ENCODE results near the gene UFSP1. TPM values are rescaled to one million over a fixed set of nuclear protein-coding genes. Genes with fewer than 3 reads are reported as not detected.

Gene UFSP1
- total and polyA plus RNA-seq, 2 of the 13 experiments (the other 11 are each of a cell fraction or from before 2014, with no cell fraction given), result 0.65 to 3.3 TPM

- no peak for TF ChIP-seq ZNF501 (CRISPR knock-in tag; IDR thresholded peaks at IDR 0.05)
- no peak; the same call in 1 of the 2 replicates for TF ChIP-seq ESRRA (CRISPR knock-in tag; IDR thresholded peaks at IDR 0.05; ENCODE audit: low read depth)
- TF ChIP-seq ISX (CRISPR knock-in tag; conservative IDR thresholded peaks at IDR 0.05), result no peak
- TF ChIP-seq ZSCAN31 (CRISPR knock-in tag; IDR thresholded peaks at IDR 0.05; ENCODE audit: low read depth), result peak; percentile 77
- TF ChIP-seq FOXO1 (CRISPR knock-in tag; IDR thresholded peaks at IDR 0.05), result no peak; the same call in 1 of the 2 replicates
- TF ChIP-seq SP2 (CRISPR knock-in tag; IDR thresholded peaks at IDR 0.05), result no peak; the same call in 1 of the 2 replicates
- no peak for TF ChIP-seq PRMT3 (CRISPR knock-in tag; IDR thresholded peaks at IDR 0.05; ENCODE audit: borderline replicate concordance, low read depth)
- peak; percentile 89; the same call in 1 of the 2 replicates for TF ChIP-seq SRY (CRISPR knock-in tag; IDR thresholded peaks at IDR 0.05)
- peak; percentile 94 for TF ChIP-seq ZNF160 (CRISPR knock-in tag; IDR thresholded peaks at IDR 0.05)
- peak; percentile 21; the same call in 1 of the 2 replicates for TF ChIP-seq ARHGAP35 (CRISPR knock-in tag; IDR thresholded peaks at IDR 0.05; ENCODE audit: borderline replicate concordance)
- TF ChIP-seq ZMYM3 (CRISPR knock-in tag; IDR thresholded peaks at IDR 0.05), result no peak
- TF ChIP-seq ZFX (CRISPR knock-in tag; IDR thresholded peaks at IDR 0.05; ENCODE audit: low read depth), result peak; percentile 99
- TF ChIP-seq BRCA1 (CRISPR knock-in tag; IDR thresholded peaks at IDR 0.05), result no peak; the same call in 1 of the 2 replicates
- TF ChIP-seq MYC (CRISPR knock-in tag; IDR thresholded peaks at IDR 0.05; ENCODE audit: borderline replicate concordance), result peak; percentile 97
- TF ChIP-seq TRIM24 (CRISPR knock-in tag; IDR thresholded peaks at IDR 0.05), result no peak
- TF ChIP-seq MXD1 (CRISPR knock-in tag; IDR thresholded peaks at IDR 0.05), result peak; percentile 100
- TF ChIP-seq NFYB (CRISPR knock-in tag; IDR thresholded peaks at IDR 0.05), result no peak
- peak; percentile 84; the same call in 1 of the 2 replicates for TF ChIP-seq ZNF367 (CRISPR knock-in tag; IDR thresholded peaks at IDR 0.05; ENCODE audit: borderline replicate concordance)
- TF ChIP-seq JUNB (CRISPR knock-in tag; IDR thresholded peaks at IDR 0.05; ENCODE audit: borderline replicate concordance), result no peak
- TF ChIP-seq TCF7L2 (IDR thresholded peaks at IDR 0.05; ENCODE audit: low read depth, low read length), result no peak
- no peak for TF ChIP-seq ZNF510 (CRISPR knock-in tag; IDR thresholded peaks at IDR 0.05; ENCODE audit: low read depth)
- TF ChIP-seq ZNF790 (CRISPR knock-in tag; IDR thresholded peaks at IDR 0.05; ENCODE audit: borderline replicate concordance), result peak; percentile 27; the same call in 1 of the 2 replicates
- no peak; the same call in 1 of the 2 replicates for TF ChIP-seq MAF1 (CRISPR knock-in tag; IDR thresholded peaks at IDR 0.05; ENCODE audit: borderline replicate concordance)
- TF ChIP-seq ZNF282 (IDR thresholded peaks at IDR 0.05; ENCODE audit: partially characterized antibody), result no peak
- TF ChIP-seq ZSCAN5A (CRISPR knock-in tag; IDR thresholded peaks at IDR 0.05; ENCODE audit: borderline replicate concordance), result no peak; the same call in 1 of the 2 replicates
- no peak for TF ChIP-seq SMARCE1 (IDR thresholded peaks at IDR 0.05; ENCODE audit: borderline replicate concordance)
- no peak for TF ChIP-seq SNRNP70 (IDR thresholded peaks at IDR 0.05; ENCODE audit: low read depth, low read length)
- 0 out of 2 replicates have a peak, but pooled peaks have one; percentile 15 for TF ChIP-seq ZNF362 (CRISPR knock-in tag; IDR thresholded peaks at IDR 0.05; ENCODE audit: borderline replicate concordance)
- peak; percentile 82; the same call in 1 of the 2 replicates for TF ChIP-seq ZNF563 (CRISPR knock-in tag; IDR thresholded peaks at IDR 0.05)
Observed at GRCh38 chr7:100888988-100889750, at the start of gene UFSP1 (continued).

All from HepG2 (cell line).